ENCODE data around the gene BCAP31. TPM values are rescaled to one million over a fixed set of nuclear protein-coding genes. Genes with fewer than 3 reads are reported as not detected.
"Not testable (repeated sequence)": the region's sequence is repeated elsewhere in the genome, so short reads cannot be mapped to it uniquely, and the experiment has no call there.

Gene BCAP31
- total RNA-seq, 1 donor from 2014 or later: 124 TPM

DNA sequence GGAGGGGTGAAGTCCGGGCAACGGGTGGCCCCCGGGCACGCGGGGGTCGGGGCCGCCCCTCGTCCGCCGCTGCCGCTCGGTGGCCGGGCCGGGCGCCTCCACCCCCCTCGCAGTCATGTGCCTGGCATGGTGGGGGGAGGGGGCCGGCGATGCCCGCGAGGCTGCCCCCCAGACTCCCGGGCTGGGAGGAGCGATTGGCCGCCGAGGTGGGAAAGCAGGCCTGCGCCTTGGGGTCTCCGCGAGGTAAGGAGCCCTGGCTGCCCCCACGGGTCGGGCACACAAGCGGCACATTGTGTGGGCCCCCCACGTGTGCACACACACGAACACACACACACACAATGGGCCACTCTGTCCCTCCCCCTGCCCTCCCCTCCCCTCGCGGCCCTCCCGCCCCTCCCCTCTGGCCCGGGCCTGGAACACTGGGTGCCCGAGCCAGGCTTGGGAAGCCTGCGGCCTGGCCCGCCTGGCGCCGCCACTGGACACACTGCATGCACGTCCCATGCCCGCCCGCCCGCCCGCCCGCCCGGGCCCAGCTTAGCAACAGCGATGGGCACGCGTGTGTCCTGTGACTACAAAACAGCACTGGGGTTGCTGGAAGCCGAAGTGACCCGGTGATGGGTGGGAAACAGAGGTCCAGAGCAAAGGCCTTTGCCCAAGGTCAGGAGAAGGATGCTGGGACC lies 35.1 kb downstream of the BCAP31 start:
- intact Hi-C loops (cut with DNase I): no loop called here
- ATAC-seq (peak; percentile 58), DNase-seq (ENCODE audit: low spot score) (no peak)

GRCh38 chrX:153688506-153688905 lies 35.7 kb downstream of the BCAP31 start:
- intact Hi-C loops (cut with DNase I): no loop called here
- ATAC-seq (no peak), DNase-seq (ENCODE audit: low spot score) (no peak)

GRCh38 chrX:153688071-153688470 lies 36.1 kb downstream of the BCAP31 start:
- ATAC-seq: no peak
- intact Hi-C loops (cut with DNase I): no loop called here
- DNase-seq (ENCODE audit: low spot score): no peak

GRCh38 chrX:153687121-153688039 lies 36.8 kb downstream of the BCAP31 start, which contains the start of gene SLC6A8:
TSS of gene SLC6A8 (plus strand) at chrX:153687926. CDS start at chrX:153688575, 649 bp downstream.
- DNase-seq (ENCODE audit: low spot score): peak; percentile 87
- peak; percentile 69 for ATAC-seq
- intact Hi-C loops (cut with DNase I): no loop called here

- no peak for DNase-seq (ENCODE audit: low spot score)
- intact Hi-C loops (cut with DNase I): no loop called here
- no peak for ATAC-seq
Measured at GRCh38 chrX:153686711-153687110, 37.5 kb downstream of the BCAP31 start.

GRCh38 chrX:153685751-153686696 lies 38.2 kb downstream of the BCAP31 start:
- no peak for DNase-seq (ENCODE audit: low spot score)
- ATAC-seq: no peak
- intact Hi-C loops (cut with DNase I): no loop called here

DNA sequence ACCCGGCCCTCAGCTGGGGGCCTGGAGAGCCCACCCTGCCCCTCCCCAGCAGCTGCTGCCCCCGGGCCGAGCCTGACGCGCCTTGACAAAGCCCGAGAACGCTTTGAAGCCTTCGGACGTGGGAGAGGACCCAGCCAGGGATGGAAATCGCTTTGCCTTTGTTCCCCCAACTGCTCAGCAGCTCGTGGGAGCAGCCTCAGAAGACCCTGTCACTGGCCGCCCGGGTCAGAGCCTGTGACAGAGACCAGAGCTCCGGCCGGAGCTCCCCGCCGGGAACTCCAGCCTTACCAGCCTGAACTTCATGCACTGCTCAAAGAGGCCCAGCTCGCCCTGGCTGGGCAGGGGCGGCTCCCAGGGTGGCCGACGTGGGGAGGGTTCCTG lies 39.0 kb downstream of the BCAP31 start:
- DNase-seq (ENCODE audit: low spot score): no peak
- intact Hi-C loops (cut with DNase I): no loop called here

DNA sequence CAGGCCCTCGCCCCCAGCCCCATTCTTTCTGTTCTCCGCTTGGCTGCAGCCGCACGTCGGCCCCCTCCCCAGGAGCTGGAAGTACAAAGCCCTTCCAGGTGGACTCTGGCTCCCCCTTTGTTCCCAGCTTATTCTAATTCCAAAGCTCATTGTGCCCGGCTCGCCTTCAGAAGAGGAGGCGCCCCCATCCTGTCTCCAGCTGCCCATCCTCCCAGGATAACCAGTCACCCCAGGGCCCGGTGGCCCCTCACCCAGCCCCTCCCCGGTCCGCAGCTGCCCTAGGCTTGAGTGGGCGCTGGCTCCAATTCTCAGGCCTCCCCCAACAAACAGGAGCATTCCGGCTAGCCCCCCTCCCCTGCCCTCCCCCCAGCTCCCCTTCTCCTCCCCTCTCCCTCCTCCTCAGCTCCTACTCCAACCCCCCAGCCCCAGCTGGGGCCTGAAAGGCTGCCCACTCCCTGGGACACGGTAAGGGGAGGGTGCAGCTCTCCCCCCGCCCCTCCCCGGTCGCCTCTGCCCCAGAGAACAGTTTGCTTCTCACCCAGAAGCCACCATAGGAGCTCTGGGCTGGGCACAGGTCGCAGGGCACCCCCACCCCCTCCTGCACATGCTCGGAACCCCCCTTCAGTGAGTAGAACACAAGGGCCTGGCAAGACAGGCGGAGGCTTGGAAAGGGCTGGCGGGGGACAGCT lies 39.6 kb downstream of the BCAP31 start:
- intact Hi-C loops (cut with DNase I): no loop called here
- DNase-seq (ENCODE audit: low spot score) (peak; percentile 50), ATAC-seq (no peak)

More for the DNA sequence above, 39.0 kb downstream of the BCAP31 start:
- ATAC-seq: no peak

- DNase-seq (ENCODE audit: low spot score); intact Hi-C loops (cut with DNase I); ATAC-seq: not testable (repeated sequence)
Measured at GRCh38 chrX:153683486-153683885, 40.7 kb downstream of the BCAP31 start.

- ATAC-seq (no peak), DNase-seq (ENCODE audit: low spot score) (peak; percentile 45)
- intact Hi-C loops (cut with DNase I): no loop called here
Measured at GRCh38 chrX:153681175-153681574, 43.0 kb downstream of the BCAP31 start.

GRCh38 chrX:153674219-153674851 lies 49.9 kb downstream of the BCAP31 start:
- no peak for ATAC-seq
- DNase-seq (ENCODE audit: low spot score): no peak
- intact Hi-C loops (cut with DNase I): no loop called here

DNA sequence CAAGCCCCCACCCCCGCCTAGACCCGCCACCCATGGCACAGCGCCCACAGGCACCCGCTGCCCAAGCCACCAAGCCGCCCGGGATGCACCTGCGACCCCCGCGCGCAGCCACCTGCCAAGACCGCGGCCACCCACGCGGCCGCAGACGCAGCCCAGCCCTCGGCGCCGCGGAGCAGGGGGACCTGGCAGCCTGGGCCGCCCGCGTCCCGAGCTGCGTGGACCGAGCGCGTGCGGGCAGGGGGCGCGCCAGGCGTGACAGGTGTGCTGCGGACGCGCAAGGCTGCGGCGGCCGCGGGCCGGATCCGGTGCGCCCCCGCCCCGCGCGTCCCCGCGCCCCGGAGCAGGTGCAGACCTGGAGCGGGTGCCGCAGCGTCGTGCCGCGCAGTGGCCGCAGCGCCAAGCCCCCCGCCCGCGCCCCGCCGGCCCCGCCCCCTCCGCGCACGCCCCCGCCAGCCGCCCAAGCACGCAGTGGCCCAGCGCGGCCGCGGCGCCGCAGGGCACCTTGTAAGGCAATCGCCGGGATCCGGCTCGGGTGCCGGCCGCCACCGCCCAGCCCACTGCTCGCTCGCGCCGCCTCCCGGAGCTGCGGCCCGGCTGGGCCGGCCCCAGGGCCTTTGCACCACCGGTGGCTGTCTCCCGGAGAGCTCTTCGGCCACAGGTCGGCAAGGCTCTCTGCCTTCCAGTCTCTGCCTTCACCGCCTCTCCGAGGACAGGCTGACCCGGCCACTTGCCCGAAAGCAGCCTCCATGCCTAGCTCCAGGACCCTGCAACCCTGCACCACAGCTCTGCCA lies 50.6 kb downstream of the BCAP31 start, which contains the start of gene PNCK:
TSS of gene PNCK (minus strand) at position 386 of the 791 bp plus-strand sequence. CDS start 737 bp downstream, outside the sequence.
- ATAC-seq: no peak
- no peak for DNase-seq (ENCODE audit: low spot score)
- intact Hi-C loops (cut with DNase I): no loop called here

- DNase-seq (ENCODE audit: low spot score): no peak
- intact Hi-C loops (cut with DNase I): no loop called here
- ATAC-seq: no peak
Measured at GRCh38 chrX:153672531-153673427, 51.4 kb downstream of the BCAP31 start.

DNA sequence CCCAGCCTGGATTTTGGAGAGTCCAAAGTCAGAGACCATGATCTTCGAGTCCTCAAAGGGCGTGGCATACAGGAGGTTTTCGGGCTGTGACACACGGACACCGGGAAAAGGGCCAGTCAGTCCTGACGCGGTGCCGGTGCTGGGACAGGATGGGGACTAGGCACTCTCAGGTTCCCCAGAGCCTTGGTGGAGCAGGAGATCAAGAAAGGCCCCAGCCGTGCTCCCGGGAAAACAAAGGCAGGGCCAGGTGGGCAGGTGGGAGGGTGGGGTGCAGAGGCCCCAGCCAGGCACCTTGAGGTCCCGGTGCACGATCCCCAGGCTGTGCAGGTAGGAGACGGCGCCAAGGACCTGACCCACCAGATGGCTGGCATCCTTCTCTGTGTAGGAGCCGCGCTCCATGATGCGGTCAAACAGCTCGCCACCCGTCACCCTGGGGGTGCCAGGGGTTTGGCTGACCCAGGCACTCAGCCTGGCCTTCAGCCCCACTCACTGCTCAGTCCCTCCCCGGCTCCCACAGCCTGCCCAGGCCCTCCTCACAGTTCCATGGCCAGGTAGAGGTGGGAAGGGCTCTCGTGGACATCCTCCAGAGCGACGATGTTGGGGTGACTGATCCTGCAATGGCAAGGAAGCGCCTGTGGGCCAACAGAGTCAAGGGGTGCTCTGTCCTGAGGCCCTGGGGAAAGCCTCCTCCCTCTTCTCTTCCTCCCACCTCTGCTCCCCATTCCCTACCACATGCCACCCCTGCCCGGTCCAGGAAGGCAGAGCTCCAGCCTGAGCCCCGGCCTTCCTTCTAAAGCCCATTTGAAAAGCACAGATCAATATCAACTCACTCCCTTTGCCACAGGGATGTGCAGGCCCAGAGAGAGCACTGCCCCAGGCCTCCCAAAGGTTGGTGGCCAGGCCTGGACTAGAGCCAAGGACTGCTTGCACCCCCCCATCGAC lies 52.3 kb downstream of the BCAP31 start:
- DNase-seq (ENCODE audit: low spot score): peak; percentile 45
- no peak for ATAC-seq
- intact Hi-C loops (cut with DNase I): no loop called here

Measured in sciatic nerve (tissue), 2 donors.